T-helper 2 cell (primary cell): ENCODE data around the gene ADRA2B.

Source experiments
- DNase-seq, 5 experiments: peaks; one replicate each; pipeline versions ENCODE4 v3.0.0 to v3.0.0-alpha.2; 2012 to 2022

ADRA2B gene

DNA sequence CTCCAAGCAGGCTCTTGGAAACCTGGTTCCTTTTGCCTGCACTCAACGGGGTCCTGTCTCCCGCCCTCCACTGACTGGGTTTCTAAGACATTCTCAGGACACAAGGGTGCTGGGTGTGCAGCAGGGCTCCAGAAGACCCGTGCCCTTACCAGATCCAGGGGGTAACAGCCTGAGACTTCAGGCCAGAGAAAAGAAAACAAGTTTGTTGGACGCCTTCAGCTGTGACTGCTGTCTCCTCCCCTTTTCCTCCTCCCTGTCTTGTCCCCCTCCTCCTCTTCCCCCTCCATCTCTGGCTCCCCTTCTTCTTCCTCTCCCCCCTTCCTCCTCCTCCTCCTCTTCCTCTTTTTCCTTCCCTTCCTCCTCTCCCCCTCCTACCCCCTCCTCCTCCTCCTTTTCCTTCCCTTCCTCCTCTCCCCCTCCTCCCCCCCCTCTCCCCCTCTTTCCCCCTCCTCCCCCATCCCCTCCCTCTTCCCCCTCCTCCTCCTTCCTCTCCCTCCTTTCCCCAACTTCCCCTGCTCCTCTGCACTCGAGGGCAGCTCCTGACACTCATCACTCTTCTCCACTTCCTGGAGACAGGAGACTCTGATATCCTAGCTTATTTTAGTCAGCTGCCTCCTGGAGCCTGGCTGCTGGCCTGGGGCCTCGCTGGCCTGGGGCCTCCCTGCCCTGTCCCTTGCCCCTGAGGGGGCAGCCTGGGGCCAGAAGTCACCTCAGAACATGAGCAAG, 12.4 kb downstream of the ADRA2B start:
- peak in 1 of 5 experiments; percentile 2 for DNase-seq

DNA sequence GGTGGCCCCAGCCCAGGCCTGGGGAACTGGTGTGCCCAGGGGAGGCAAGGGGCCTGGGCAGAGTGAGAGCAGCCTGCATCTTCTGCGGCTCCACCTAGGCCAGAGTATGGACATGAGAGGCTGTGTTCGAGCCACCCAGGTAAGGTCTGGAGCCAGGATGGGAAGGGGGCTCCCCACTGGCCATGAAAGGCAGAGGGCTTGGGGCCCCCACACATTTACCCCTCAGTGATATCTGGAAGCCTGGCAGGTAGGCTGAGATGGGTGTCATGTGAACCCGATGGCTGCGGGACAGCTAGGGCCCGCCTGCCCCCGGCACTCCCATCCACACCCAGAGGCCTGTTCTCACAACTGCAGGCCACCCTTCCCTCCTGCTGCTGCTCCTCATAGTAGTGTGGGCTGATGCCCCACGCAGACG, 13.2 kb downstream of the ADRA2B start:
- DNase-seq, result peak in 1 of 5 experiments; percentile 4

DNA sequence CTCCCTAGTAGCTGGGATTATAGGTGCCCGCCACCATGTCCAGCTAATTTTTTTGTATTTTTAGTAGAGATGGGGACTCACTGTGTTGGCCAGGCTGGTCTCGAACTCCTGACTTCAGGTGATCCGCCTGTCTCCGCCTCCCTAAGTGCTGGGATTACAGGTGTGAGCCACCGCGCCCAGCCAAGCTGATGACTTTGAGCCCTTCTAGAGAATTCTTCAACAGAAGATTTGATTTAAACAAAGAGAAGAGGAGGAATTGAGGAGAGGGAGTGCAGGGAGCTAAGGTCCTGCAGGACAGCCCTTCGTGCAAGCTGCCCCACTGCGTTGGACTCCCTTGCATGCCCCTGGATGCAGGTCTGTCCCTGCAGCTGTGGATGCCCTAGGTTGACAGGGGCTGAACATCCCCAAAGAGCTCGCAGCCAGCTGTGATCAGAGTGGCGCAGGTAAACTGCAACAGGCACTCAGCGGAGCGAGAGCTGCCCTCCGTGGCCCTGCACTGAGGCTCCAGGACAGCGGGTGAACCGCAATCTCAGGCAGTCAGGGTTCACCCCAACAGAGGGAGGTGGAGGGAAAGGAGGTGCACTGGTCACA, 13.7 kb downstream of the ADRA2B start:
- DNase-seq, result peak in 1 of 5 experiments; percentile 2

DNA sequence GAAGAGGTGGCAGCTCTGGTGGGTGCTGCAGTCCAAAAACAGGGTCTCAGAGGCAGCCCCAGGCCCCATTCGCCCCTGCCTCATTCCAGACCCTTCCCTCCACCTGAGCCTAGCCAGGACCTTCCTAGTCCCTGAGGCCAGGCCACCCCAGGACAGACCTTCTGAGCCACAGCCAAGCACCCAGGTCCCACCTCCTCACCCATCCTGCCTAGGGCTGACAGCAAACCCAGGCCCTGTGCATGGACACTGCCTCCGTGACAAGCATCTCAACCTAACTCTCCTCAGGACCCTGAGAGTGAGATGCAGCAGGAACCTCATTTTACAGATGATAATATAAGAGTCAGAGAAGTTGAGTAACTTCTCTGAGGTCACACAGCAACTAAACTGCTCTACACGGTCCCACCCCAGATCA, 15.5 kb downstream of the ADRA2B start:
- peak in 1 of 5 experiments; percentile 5 for DNase-seq

DNA sequence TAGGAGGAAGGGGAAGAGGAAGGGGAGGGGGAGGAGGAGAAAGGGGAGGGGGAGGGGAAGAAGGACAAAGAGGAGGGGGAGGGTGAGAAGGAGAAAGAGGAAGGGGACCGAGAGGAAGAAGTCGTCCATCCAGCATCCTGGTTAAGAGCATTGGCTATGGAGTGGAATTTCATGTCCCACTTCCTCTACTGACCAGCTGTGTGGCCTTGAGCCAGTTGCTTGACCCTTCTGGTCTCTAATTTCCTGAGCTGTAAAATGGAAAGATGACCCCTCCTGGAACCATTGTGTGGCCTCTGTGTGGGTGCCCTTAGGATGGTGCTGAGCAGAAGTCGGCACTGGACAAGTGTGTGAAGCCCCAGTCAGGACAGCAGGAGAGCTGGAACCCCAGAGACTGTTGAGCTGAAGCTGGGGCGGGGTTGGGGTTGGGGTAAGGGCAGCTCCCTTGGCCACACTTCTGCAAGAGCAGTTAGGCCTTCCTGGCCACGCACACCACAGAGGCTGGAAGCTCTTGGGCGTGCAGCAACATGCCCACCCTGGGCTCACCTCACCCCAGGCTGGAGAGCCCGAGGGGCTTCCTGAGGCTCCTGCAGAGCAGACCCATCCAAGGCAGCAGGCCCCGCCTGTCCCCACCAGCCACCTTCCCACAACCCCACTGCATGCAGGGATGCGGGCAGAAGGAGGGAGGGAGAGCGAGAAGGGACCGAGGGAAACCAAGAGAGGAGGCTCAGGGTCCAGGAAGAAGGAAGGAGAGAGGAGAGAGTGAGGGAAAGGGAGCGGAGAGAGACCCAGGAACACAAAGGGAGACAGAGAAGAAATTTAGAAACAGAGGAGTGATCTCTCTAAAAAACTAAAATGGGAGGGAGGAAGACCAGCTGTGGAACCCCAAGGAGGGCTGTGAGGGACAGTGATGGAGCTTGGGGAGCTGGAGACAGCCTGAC, 16.2 kb downstream of the ADRA2B start:
- DNase-seq, result peak in 1 of 5 experiments; percentile 3

DNA sequence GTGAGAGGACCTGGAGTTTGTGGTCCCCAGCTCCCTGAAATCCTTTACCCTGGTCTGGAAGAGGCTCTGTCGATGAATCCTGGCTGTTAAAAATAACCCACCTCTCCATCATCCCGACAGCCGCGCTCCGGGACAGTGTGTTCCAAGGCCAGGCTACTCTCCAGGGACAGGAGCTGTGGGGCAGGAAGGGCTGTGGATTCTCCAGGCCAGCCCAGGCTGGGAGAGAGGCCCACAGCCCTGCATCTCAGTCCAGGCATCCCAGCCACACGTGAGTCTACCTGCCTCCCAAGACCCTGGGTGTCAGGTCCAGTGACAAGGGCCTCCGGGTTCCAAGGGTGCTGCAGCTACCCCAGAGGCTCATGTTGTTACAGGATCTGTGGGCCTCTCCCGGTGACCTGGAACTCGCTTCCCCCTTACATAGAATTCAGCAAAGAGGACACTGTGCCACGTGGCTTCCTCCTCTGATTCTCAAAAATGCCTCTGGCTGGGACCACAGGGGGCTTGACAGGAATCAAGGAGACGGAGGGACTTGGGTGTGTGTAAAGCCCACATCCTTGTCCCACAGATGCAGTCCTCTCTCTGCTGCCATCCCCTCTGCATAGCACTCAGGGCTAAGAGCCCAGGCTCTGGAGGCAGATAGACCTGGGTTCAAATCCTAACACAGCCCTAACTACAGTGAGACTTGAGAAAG, 17.3 kb downstream of the ADRA2B start:
- DNase-seq, result peak in 1 of 5 experiments; percentile 1

DNA sequence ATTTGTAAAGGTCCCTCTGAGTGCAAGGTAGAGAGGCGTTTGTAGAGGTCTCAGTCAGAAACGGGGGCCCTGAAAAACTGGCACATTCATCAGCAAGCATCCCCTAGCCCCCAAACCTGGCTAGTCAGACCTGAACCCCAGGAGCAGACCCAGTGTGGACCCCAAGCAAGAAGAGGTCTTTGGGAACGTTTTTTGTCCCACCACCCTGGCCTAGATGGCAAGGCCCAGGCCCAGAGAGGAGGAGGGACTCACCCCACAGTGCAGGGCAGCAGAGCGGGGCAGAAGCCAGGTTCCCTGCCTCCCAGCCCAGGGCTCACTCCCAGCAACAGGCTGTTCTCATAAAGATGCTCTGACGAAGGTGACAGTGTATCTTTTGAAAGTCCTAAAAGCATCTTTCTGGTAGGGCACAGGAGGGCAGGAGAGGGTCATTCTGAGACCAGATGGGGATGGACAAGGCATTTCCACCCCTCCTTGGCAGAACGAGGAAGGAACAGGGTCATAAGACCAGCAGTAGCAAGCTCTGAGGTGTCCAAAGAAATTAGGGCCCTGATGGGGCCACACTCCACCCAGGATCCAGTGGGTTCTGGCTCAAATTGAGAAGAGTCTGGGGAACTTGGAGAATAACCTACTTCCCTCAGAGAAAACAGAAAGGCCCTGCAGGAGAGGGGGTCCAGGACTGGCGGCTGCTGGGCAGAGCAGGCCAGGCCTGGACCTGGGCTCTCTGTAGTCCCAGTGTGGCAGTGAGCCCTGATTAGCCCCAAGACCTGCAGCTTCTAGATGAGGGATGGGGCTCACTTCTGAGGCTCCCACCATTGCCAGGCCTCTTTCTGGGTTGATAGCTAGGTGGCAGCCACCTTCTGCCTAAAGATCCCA, 18.2 kb downstream of the ADRA2B start:
- DNase-seq, result peak in 1 of 5 experiments; percentile 3

DNA sequence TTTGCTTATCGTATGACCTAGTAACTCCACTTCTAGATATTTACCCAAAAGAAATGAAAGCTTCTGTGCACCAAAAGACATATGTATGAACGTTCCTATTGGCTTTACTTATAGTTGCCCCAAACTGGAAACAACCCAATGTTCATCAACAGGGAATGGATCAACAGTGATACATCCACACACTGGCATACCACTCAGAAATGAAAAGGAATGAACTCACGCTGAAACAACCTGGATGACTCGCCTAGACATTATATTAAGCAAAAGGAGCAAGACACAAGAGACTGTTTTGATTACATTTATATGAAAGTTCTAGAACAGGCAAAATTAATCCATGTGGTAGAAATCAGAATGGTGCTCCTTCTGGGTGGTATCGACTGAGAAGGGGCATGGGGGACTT, 18.9 kb downstream of the ADRA2B start:
- no peak for DNase-seq

DNA sequence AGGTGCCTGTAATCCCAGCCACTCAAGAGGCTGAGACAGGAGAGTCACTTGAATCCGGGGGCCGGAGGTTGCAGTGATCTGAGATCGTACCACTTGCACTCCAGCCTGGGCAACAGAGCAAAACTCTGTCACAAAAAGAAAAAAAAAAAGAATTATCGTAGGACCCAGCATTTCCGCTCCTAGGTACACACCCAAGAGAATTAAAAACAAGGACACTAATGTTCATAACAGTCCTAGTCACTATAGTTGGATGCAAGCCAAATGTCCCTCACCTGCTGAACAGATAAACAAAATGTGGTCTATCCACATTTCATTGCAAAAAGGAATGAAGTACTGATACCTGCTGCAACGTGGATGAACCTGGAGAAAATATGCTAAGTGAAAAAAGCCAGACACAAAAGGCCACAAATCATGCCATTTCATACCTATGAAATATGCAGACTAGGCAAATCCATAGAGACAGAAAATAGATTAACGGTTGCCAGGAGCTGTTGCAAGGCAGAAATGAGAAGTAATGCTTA, 21.2 kb downstream of the ADRA2B start:
- no peak for DNase-seq

DNA sequence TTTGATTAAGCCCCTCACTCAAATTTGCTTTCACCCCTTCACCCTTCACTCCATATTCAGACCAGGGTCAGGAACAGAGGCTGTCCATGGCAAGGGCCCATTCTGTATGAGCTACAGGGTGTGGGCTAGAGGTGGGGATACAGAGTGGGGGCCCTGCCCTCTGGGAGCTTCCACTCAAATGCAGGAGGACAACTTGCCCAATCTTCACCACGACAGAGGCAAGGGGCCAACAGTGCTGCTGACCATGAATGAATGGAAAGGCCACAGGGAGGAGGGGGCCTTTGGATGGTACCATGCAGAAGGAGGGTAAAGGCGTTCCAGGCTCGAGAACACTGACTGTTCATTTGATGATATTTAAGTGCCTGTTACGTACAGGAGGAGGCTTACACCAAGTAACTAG, 22.8 kb downstream of the ADRA2B start:
- DNase-seq, result no peak

DNA sequence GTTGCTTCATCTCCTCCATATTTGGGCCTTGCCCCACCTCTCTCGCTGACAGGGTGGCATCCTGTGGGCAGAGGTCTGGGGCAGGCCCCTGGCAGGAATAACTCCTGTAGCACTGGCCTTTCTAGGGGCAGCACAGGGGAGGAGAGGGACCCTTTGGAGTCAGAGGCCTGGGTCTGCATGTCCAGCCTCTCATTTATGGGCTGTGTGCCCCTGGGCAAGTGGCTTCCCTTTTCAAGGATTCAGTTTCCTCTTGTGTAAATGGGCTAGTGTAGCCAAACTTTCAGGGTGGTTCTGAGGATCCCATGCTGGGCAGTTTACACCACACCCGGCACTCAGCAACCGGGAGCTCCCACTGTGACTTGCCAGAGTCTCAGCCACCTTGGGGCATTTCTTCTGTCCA, 23.4 kb downstream of the ADRA2B start:
- no peak for DNase-seq

DNA sequence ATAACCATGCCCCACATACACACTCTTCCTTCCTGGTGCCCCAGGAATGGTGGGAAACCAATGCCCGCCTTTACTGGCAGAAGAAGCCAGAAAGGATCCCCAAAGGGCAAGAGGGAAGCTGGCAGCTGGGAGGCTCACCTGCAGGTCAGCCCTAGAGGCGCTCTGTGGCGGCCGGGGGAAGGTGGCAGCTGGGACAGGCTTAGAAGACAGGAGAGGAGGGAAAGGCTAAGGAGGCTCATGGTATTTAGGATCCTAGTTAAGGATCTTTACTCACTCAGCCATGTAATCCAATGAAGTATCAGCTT, 23.8 kb downstream of the ADRA2B start:
- DNase-seq, result no peak

DNA sequence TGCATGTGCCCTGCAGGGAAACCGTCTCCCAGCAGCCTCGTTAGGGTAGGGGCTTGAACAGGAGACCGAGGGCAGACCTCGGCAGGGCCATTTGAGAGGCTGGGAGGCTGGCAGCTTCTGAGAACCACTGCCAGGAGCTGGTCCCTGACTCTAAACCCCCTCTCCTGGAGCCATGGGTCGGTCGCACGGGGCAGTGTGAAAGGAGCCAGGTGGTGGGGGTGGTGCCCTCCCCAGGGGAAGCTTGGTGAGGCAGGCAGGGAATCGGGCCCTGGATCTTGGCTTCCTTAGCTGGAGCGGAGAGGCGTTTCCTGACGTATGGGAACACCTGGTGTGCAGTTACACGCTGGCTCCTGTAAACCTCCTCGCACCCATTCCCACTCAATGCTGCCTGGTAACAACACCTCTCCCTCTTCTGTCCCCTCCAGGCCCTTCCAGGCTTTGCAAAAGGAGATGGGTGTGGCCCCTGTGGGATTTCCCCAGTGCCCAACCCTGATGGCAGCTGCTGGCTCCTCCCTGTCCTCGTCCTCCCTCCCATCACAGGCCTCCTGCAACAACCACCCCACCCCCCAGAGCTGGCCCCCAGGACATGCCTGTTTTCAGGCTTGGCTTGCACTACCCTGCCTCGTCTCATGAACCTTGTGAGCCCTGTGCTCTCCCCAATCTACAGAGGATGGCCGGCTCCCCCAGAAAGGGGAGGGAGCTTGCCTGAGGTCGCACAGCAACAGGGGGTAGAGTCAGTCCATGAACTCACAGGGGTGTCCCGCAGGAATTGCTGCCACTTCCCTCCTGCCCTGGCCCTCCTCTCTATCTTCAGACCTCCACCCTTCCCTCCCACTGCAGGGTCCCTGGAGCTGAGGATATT, 24.4 kb downstream of the ADRA2B start:
- no peak for DNase-seq

DNA sequence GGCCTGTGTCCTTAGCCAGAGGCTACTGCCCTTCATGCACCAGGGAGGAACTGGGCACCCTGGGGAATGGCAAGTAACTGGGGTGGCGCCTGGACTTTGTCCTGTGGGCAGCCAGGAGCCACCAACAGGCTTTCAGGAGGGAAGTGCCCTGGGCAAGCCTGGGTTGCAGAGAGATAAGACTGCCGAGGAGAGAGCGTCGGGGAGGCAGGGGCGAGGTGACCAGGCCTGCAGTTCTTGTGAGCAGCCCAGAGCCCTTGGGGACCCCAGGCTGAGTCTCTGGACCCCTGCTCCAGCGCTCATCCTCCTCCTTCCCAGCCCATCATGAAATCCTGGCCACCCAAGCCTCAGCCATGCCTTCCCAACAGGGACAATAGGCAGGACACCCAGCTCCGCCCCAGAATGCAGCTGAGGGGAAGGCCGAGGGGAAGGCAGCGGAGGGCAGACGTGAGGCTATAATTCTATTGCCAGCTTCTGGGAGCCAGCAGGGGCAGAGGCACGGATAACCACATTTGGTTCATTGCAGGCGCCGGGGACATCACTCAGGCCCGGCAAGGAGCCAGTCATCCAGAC, 25.1 kb downstream of the ADRA2B start:
- no peak for DNase-seq

DNA sequence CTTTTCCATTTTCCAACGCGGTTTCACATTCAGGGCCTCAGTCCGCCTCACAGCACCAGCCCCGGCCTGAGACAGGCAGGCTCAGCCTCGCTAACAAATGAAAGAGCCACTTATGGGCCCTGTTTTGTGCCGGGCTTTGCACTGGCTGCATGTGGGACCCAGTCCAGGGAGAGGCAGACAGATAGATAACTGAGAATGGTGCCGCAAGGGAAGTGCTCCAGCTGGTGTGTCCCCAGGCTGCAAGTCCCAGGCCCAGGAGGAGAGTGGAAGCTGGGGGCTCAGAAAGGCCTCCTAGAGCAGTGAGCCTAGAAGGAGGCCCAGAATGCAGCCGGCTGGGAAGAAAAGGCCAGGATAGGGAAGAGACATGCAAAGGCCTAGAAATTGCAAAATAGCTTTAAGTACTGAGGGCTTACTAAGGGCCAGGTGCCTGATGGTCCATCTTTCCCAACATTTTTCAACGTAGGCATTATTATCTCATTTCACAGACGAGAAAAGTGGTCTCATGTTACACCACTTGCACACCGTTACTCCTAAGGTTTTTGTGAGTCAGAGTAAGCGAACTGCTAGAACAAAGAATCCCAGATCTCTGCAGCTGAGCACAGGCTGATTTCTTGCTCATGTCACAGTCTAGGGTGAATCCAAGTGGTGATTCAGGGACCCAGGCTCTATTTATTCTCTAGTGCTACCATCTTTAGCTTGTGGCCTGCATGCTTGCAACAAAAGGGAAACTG, 26.0 kb downstream of the ADRA2B start:
- no peak for DNase-seq

DNA sequence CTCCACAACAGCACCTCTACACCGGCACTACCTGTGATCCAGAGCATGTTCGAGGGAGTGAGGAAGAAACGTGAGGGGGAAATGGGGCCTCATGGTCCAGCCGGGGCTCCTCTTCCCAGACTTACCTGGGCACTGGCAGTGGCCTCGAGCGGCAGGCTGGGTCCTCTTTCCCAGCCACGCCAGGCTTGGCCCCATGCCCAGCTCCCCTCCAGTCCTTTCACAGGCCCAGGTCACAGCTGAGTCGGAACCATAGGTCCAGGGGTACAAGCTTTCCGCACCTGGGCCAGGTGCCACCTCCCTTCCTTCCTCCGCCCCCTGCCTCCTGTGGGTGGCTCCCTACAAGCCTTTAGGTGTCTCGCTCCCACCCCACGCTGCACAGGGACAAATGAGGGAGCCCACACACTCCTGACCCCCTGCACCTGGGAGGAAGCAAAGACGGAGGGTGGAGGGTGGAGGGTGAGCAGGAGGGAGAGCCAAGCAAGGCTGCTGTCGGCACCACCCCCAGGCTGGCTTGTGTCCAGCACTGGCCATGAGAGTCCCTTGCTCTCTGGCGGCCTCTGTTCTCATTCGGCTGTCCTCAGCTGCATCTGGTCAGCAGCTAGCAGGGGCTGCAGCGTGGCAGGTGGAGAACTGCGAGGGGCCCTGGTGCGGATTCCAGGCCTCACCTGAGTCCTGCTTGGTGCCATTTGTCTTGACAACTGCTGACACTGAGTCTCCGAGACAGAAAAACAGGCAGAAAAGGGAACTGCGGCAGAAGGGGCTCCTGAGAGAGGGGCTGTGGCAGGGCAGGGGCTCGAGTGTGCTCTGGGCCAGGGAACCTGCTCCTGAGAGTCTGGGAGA, 26.8 kb downstream of the ADRA2B start:
- DNase-seq, result no peak

DNA sequence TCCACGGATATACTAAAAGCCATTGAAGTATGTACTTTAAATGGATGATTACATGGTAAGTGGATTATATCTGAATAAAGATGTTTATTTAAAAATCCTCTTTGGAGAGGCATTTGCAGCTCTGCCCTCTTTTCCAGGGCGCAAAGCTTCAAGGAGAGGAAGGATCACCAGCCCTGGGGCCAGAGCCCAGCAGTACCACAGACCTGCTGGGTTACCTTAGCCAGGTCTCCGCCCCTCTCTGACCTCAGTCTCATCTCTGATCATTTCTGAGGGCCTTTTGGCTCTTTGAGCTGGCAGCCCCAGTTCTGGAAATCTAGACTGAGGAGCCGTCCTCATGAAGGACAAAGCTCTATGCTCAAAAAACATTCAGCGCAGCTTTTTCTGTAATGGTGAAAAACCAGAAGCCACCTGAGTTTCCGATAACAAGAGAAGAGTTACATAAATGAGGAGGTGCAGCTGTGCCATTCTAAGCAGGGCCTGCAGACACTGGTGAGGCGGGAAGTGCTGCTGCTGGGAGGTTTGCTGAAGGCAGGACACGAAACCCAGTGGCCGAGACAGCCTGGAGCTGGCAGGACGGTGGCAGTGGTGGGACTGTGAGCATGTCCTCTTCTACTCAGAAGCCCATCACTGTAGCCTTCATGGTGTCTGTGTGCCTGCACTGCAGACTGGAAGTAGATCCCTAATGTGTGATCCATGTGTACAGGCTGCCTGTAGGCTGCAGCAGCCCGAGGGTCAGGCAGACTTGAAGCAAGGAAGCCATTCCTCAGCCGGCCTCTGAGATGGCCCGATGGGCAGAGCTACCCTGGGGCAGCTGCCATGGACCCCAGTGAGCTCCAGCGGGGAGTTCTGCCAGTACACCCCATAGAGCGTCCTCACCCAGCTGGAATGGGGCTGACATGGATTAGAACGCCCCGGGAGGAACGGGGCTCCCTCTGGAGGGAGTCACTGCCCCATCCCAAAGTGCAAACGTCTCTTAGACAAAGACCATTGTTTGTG, 27.7 kb downstream of the ADRA2B start:
- no peak for DNase-seq
